Neural crest cell (in vitro differentiated cells): ENCODE results near the gene CEACAM3. TPM values are rescaled to one million over a fixed set of nuclear protein-coding genes. Genes with fewer than 3 reads are reported as not detected.

Source experiments
- DNase-seq: peaks from one replicate; pipeline ENCODE4 v3.0.0; 2021; ENCODE audit warnings: low read depth, mixed read lengths, low spot score
- H3K27ac Mint-ChIP-seq: one replicate; pipeline ENCODE4 v1.8.0; 2021; ENCODE audit warnings: mild to moderate bottlenecking, mixed read lengths; ENCODE audit not compliant: unreplicated experiment
- H3K27me3 Mint-ChIP-seq: 2 replicates; pipeline ENCODE4 v1.8.0; 2021; ENCODE audit warnings: low read depth, mild to moderate bottlenecking, mixed read lengths
- H3K36me3 Mint-ChIP-seq: 2 replicates; pipeline ENCODE4 v1.8.0; 2021; ENCODE audit warnings: low read depth, mild to moderate bottlenecking, mixed read lengths
- H3K4me1 Mint-ChIP-seq: 2 replicates; pipeline ENCODE4 v1.8.0; 2021; ENCODE audit warnings: mixed read lengths
- H3K4me3 Mint-ChIP-seq: one replicate; pipeline ENCODE4 v1.8.0; 2021; ENCODE audit warnings: mild to moderate bottlenecking, mixed read lengths
- H3K9me3 Mint-ChIP-seq: 2 replicates; pipeline ENCODE4 v1.8.0; 2021; ENCODE audit warnings: mixed read lengths
- CTCF ChIP-seq: fragments of 200-600 bp; sonication (generic); conservative IDR thresholded peaks from 2 replicates; pipeline ENCODE4 v1.5.0; 2021; ENCODE audit warnings: antibody characterized with exemption, mild to moderate bottlenecking
- total RNA-seq: library from RNA; stranded (reverse); gene quantifications from 2 replicates; pipeline ENCODE4 v1.2.1, GENCODE V29; 2021

Gene CEACAM3
- total RNA-seq, 1 donor from 2014 or later, result not detected

- Mint-ChIP-seq H3K36me3 (no peaks in the 10 kb centered on the region), H3K27ac (no peak overlapping the region), H3K4me3 (no peak overlapping the region), H3K4me1 (no peaks in the 10 kb centered on the region), H3K9me3 (no peaks in the 10 kb centered on the region), H3K27me3 (peaks cover 48% of the 10 kb centered on the region)
- no peak for DNase-seq
- TF ChIP-seq CTCF, result no peak
Measured at GRCh38 chr19:41810301-41810700, 13.9 kb downstream of the CEACAM3 start.

- Mint-ChIP-seq H3K4me1 (no peaks in the 10 kb centered on the region), H3K27me3 (peaks cover 48% of the 10 kb centered on the region), H3K4me3 (no peak overlapping the region), H3K36me3 (no peaks in the 10 kb centered on the region), H3K9me3 (no peaks in the 10 kb centered on the region), H3K27ac (no peak overlapping the region)
- DNase-seq, result no peak
- TF ChIP-seq CTCF, result no peak
Measured at GRCh38 chr19:41811036-41811435, 14.6 kb downstream of the CEACAM3 start.

- no peak for DNase-seq
- Mint-ChIP-seq H3K27me3 (peaks cover 45% of the 10 kb centered on the region), H3K36me3 (no peaks in the 10 kb centered on the region), H3K4me1 (no peaks in the 10 kb centered on the region), H3K9me3 (no peaks in the 10 kb centered on the region), H3K4me3 (no peak overlapping the region), H3K27ac (no peak overlapping the region)
- TF ChIP-seq CTCF, result no peak
Measured at GRCh38 chr19:41811981-41812380, 15.6 kb downstream of the CEACAM3 start.

- Mint-ChIP-seq H3K27me3 (peaks cover 51% of the 10 kb centered on the region), H3K36me3 (no peaks in the 10 kb centered on the region), H3K9me3 (no peaks in the 10 kb centered on the region), H3K27ac (no peak overlapping the region), H3K4me1 (no peaks in the 10 kb centered on the region), H3K4me3 (no peak overlapping the region)
- DNase-seq, result no peak
- TF ChIP-seq CTCF, result no peak
Measured at GRCh38 chr19:41813911-41814310, 17.5 kb downstream of the CEACAM3 start.

- DNase-seq, result no peak
- Mint-ChIP-seq H3K27ac (no peak overlapping the region), H3K27me3 (peaks cover 55% of the 10 kb centered on the region), H3K4me3 (no peak overlapping the region), H3K9me3 (no peaks in the 10 kb centered on the region), H3K4me1 (no peaks in the 10 kb centered on the region), H3K36me3 (no peaks in the 10 kb centered on the region)
- no peak for TF ChIP-seq CTCF
Measured at GRCh38 chr19:41815301-41815700, 18.9 kb downstream of the CEACAM3 start.

GRCh38 chr19:41816761-41817160, 20.4 kb downstream of the CEACAM3 start:
- no peaks in the 10 kb centered on the region for H3K36me3 Mint-ChIP-seq
- H3K9me3 Mint-ChIP-seq, result no peaks in the 10 kb centered on the region

More at GRCh38 chr19:41816761-41817160, 20.4 kb downstream of the CEACAM3 start:
- no peaks in the 10 kb centered on the region for H3K4me1 Mint-ChIP-seq
- no peak overlapping the region for H3K4me3 Mint-ChIP-seq
- no peak overlapping the region for H3K27ac Mint-ChIP-seq
- no peak for DNase-seq
- H3K27me3 Mint-ChIP-seq, result peaks cover 67% of the 10 kb centered on the region
- no peak for TF ChIP-seq CTCF
